Peyer's patch (tissue), 4 donors: ENCODE data around the gene UROC1.

Experiments used
- CTCF ChIP-seq, 6 experiments: fragments of 450-650 bp in 4 of 6; fragments of 200-600 bp in 2 of 6; sonication (generic) in 1 of 6; IDR thresholded peaks; one replicate each; pipeline ENCODE4 v1.5.1; 2017 to 2019; ENCODE audit warnings: antibody characterized with exemption in 6 of 6, mild to moderate bottlenecking in 3 of 6, moderate library complexity in 1 of 6
- POLR2A ChIP-seq, 2 donors: fragments of 450-650 bp; IDR thresholded peaks; one replicate each; pipeline ENCODE4 v1.5.1; 2017; ENCODE audit warnings: antibody characterized with exemption in 2 of 2, mild to moderate bottlenecking in 2 of 2, moderate library complexity in 2 of 2

DNA sequence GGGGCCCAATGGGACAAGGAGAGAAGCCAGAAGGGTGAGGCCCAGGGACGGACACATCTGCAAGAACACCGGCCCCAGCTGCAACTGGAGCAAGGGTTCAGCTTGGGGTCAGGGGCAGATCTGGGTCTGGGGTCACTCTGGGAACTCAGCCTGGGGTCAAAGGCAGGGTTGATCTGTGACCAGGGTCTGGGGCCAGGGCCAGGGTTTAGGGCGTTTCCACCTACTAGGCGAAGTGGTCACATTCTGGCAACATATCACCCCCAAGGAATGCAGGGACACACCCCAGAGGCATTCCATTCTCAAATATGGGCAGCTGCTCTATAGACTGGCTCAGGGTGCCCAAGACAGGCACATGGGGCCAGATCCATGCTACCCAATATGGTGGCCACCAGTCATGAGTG is 9.0 kb downstream of the UROC1 start:
- TF ChIP-seq POLR2A (IDR thresholded peaks at IDR 0.05) (no peak), CTCF (IDR thresholded peaks at IDR 0.05) (no peak)
